CD4-positive, alpha-beta T cell (primary cell): ENCODE results near the gene MYORG. TPM values are rescaled to one million over a fixed set of nuclear protein-coding genes. Genes with fewer than 3 reads are reported as not detected.
"Not testable (repeated sequence)": the region's sequence is repeated elsewhere in the genome, so short reads cannot be mapped to it uniquely, and the experiment has no call there.

ENCODE experiments used
- ATAC-seq: fragments of 200-7000 bp; cut with Tn5 transposase; one replicate; pipeline ENCODE4 v1.10.0; 2022; ENCODE audit warnings: mild to moderate bottlenecking; ENCODE audit not compliant: poor library complexity
- CTCF ChIA-PET: fragments of 350-600 bp; sonication (Branson Sonifier 250); formaldehyde crosslinking; loops from one replicate; lab custom pipeline; 2021; ENCODE audit warnings: antibody characterized with exemption, inconsistent platforms; lab: Charles Lee
- POLR2A ChIA-PET: fragments of 350-600 bp; sonication (Branson Sonifier 250); formaldehyde crosslinking; loops from one replicate; lab custom pipeline; 2021; ENCODE audit warnings: antibody characterized with exemption, inconsistent platforms; lab: Charles Lee
- DNase-seq, 14 experiments: peaks; one replicate each; pipeline ENCODE4 v3.0.0-alpha.2; 2013 to 2020; ENCODE audit warnings: mixed read lengths in 2 of 14
- H3K27ac ChIP-seq, 2 donors: one replicate each; pipeline versions ENCODE4 v1.5.1 to v1.7.0; 2013; ENCODE audit warnings: low read length in 2 of 2, low read depth in 1 of 2, mild to moderate bottlenecking in 1 of 2
- H3K27me3 ChIP-seq, 2 experiments: 1 replicate in 1 of 2; 2 replicates in 1 of 2; pipeline versions ENCODE4 v1.6.1 to v1.7.0; 2013; ENCODE audit warnings: low read length in 2 of 2, control low read depth in 1 of 2, mild to moderate bottlenecking in 1 of 2, moderate library complexity in 1 of 2; ENCODE audit not compliant: insufficient read depth in 2 of 2, control insufficient read depth in 1 of 2
- H3K36me3 ChIP-seq: one replicate; pipeline ENCODE4 v1.6.1; 2013; ENCODE audit warnings: low read length, control low read depth; ENCODE audit not compliant: insufficient read depth
- H3K4me1 ChIP-seq: one replicate; pipeline ENCODE4 v1.6.1; 2013; ENCODE audit warnings: low read length, control low read depth; ENCODE audit not compliant: insufficient read depth
- H3K4me3 ChIP-seq: one replicate; pipeline ENCODE4 v1.5.1; 2013; ENCODE audit warnings: mild to moderate bottlenecking, low read length, moderate library complexity
- H3K9me3 ChIP-seq, 2 experiments: 1 replicate in 1 of 2; 2 replicates in 1 of 2; pipeline versions ENCODE4 v1.6.1 to v1.7.0; 2013; ENCODE audit warnings: low read length in 2 of 2, mild to moderate bottlenecking in 2 of 2, control low read depth in 1 of 2, moderate library complexity in 1 of 2; ENCODE audit not compliant: control insufficient read depth in 1 of 2, insufficient read depth in 1 of 2
- H3K27ac Mint-ChIP-seq: one replicate; pipeline ENCODE4 v1.8.0; 2020; ENCODE audit warnings: mixed read lengths
- H3K27me3 Mint-ChIP-seq: one replicate; pipeline ENCODE4 v1.8.0; 2021; ENCODE audit warnings: mixed read lengths
- H3K36me3 Mint-ChIP-seq: one replicate; pipeline ENCODE4 v1.8.0; 2021; ENCODE audit warnings: low read depth, mixed read lengths
- H3K4me1 Mint-ChIP-seq: one replicate; pipeline ENCODE4 v1.8.0; 2021; ENCODE audit warnings: low read depth, mixed read lengths
- H3K4me3 Mint-ChIP-seq: one replicate; pipeline ENCODE4 v1.8.0; 2020; ENCODE audit warnings: mild to moderate bottlenecking, mixed read lengths
- H3K9me3 Mint-ChIP-seq: one replicate; pipeline ENCODE4 v1.8.0; 2020; ENCODE audit warnings: mixed read lengths
- CTCF ChIP-seq: fragments of 200-600 bp; IDR thresholded peaks from one replicate; pipeline ENCODE4 v1.8.0; 2022; ENCODE audit warnings: antibody characterized with exemption, mild to moderate bottlenecking
- intact Hi-C, 2 experiments: fragments of 100-400 bp; cut with DNase I in 1 of 2; cut with micrococcal nuclease in 1 of 2; formaldehyde crosslinking; loops; one replicate each; pipeline versions ENCODE4 v1.15.1 to v1.9.0; 2023 to 2025; cut with DNase I, micrococcal nuclease
- total RNA-seq, 174 experiments: library from RNA in 2 of 174; stranded (reverse) in 2 of 174; gene quantifications; one replicate each; pipeline ENCODE4 v1.2.3 and lab custom pipeline; 2021 to 2026

The MYORG gene
- total RNA-seq, 2 experiments from 2014 or later: 0.42 to 0.58 TPM

- no peaks in the 10 kb centered on the region for H3K27me3 Mint-ChIP-seq
- no peaks in the 10 kb centered on the region for H3K27me3 ChIP-seq
- no peaks in the 10 kb centered on the region for H3K9me3 Mint-ChIP-seq
- no peak overlapping the region for H3K4me3 Mint-ChIP-seq
- no peak overlapping the region for H3K27ac Mint-ChIP-seq
- DNase-seq (no peak), ATAC-seq (no peak)
- H3K9me3 ChIP-seq: no peaks in the 10 kb centered on the region
- H3K4me3 ChIP-seq: no peak overlapping the region
- ChIA-PET CTCF (no interaction called here), POLR2A (no interaction called here)
- intact Hi-C loops: no loop called here
- no peak for TF ChIP-seq CTCF
- peaks cover 61% of the 10 kb centered on the region for H3K36me3 Mint-ChIP-seq
- H3K27ac ChIP-seq: no peak overlapping the region
- peaks cover 46% of the 10 kb centered on the region for H3K36me3 ChIP-seq
- no peaks in the 10 kb centered on the region for H3K4me1 ChIP-seq
- no peaks in the 10 kb centered on the region for H3K4me1 Mint-ChIP-seq
Observed at GRCh38 chr9:34343090-34343489, 33.6 kb downstream of the MYORG start.

- H3K4me3 ChIP-seq: no peak overlapping the region
- intact Hi-C loops: no loop called here
- DNase-seq (no peak), ATAC-seq (no peak)
- no peaks in the 10 kb centered on the region for H3K9me3 Mint-ChIP-seq
- H3K4me3 Mint-ChIP-seq: no peak overlapping the region
- no peaks in the 10 kb centered on the region for H3K27me3 ChIP-seq
- H3K36me3 Mint-ChIP-seq: peaks cover 67% of the 10 kb centered on the region
- TF ChIP-seq CTCF: no peak
- H3K27ac ChIP-seq: no peak overlapping the region
- H3K36me3 ChIP-seq: peaks cover 50% of the 10 kb centered on the region
- H3K4me1 Mint-ChIP-seq: no peaks in the 10 kb centered on the region
- no peak overlapping the region for H3K27ac Mint-ChIP-seq
- H3K27me3 Mint-ChIP-seq: no peaks in the 10 kb centered on the region
- ChIA-PET POLR2A (no interaction called here), CTCF (no interaction called here)
- no peaks in the 10 kb centered on the region for H3K9me3 ChIP-seq
- no peaks in the 10 kb centered on the region for H3K4me1 ChIP-seq
Observed at GRCh38 chr9:34341659-34342295, 34.9 kb downstream of the MYORG start.

GRCh38 chr9:34338665-34339385 is 37.9 kb downstream of the MYORG start:
- Mint-ChIP-seq H3K27me3 (no peaks in the 10 kb centered on the region), H3K36me3 (peaks cover 71% of the 10 kb centered on the region), H3K27ac (no peak overlapping the region), H3K4me1 (peaks cover 8% of the 10 kb centered on the region), H3K4me3 (no peak overlapping the region), H3K9me3 (no peaks in the 10 kb centered on the region)
- Histone ChIP-seq H3K36me3 (peaks cover 53% of the 10 kb centered on the region), H3K4me3 (no peak overlapping the region), H3K4me1 (no peaks in the 10 kb centered on the region), H3K9me3 (no peaks in the 10 kb centered on the region), H3K27me3 (no peaks in the 10 kb centered on the region), H3K27ac (no peak overlapping the region)
- intact Hi-C loops: no loop called here
- ChIA-PET CTCF (interaction anchor here (2.0 kb wide), 1 partner anchor 40 kb away, joined by 6 read pairs; no protein-coding TSS in a partner anchor), POLR2A (no interaction called here)
- TF ChIP-seq CTCF: no peak
- DNase-seq (no peak), ATAC-seq (no peak)

- CTCF ChIA-PET, H3K27me3 Mint-ChIP-seq, H3K9me3 Mint-ChIP-seq: not testable (repeated sequence)
Observed at GRCh38 chr9:34338079-34338478, 38.6 kb downstream of the MYORG start.

More at GRCh38 chr9:34338079-34338478, 38.6 kb downstream of the MYORG start:
- H3K4me1 ChIP-seq, H3K9me3 ChIP-seq, H3K4me1 Mint-ChIP-seq, H3K27me3 ChIP-seq, H3K4me3 ChIP-seq, H3K27ac ChIP-seq, POLR2A ChIA-PET, DNase-seq, ATAC-seq, H3K27ac Mint-ChIP-seq, intact Hi-C loops, H3K4me3 Mint-ChIP-seq: not testable (repeated sequence)
- peaks cover 63% of the 10 kb centered on the region for H3K36me3 Mint-ChIP-seq
- peaks cover 45% of the 10 kb centered on the region for H3K36me3 ChIP-seq
